GM19463 (cell line): Measurements from ENCODE around the gene HADHA.
"Not testable (repeated sequence)": the region's sequence is repeated elsewhere in the genome, so short reads cannot be mapped to it uniquely, and the experiment has no call there.

Source experiments
- ATAC-seq: cut with Tn5 transposase; IDR thresholded peaks from one replicate; pipeline ENCODE4 v1.9.1; 2021; ENCODE audit warnings: mild to moderate bottlenecking, moderate library complexity; ENCODE audit not compliant: unreplicated experiment

The HADHA gene

GRCh38 chr2:26244309-26245230 lies at the start of gene HADHA, which contains the start of gene HADHB:
HADHA (minus strand) TSS chr2:26244632; CDS start chr2:26244596, 36 bp downstream.
HADHB (plus strand) TSS chr2:26244939; CDS start chr2:26254255, 9,316 bp downstream.
- peak; percentile 71 for ATAC-seq

- no peak for ATAC-seq
Measured at GRCh38 chr2:26292646-26293045, 48.2 kb upstream of the HADHA start.

- ATAC-seq: no peak
Measured at GRCh38 chr2:26290001-26290400, 45.6 kb upstream of the HADHA start.

- no peak for ATAC-seq
Measured at GRCh38 chr2:26285931-26286330, 41.5 kb upstream of the HADHA start.

GRCh38 chr2:26284132-26284531 lies 39.7 kb upstream of the HADHA start:
- no peak for ATAC-seq

- ATAC-seq: no peak
Measured at GRCh38 chr2:26283606-26284005, 39.2 kb upstream of the HADHA start.

- no peak for ATAC-seq
Measured at GRCh38 chr2:26281226-26281625, 36.8 kb upstream of the HADHA start.

- no peak for ATAC-seq
Measured at GRCh38 chr2:26279886-26280285, 35.5 kb upstream of the HADHA start.

- ATAC-seq: no peak
Measured at GRCh38 chr2:26276484-26277227, 32.2 kb upstream of the HADHA start.

- no peak for ATAC-seq
Measured at GRCh38 chr2:26274058-26274613, 29.7 kb upstream of the HADHA start.

GRCh38 chr2:26273501-26273900 lies 29.1 kb upstream of the HADHA start:
- no peak for ATAC-seq

GRCh38 chr2:26270373-26270772 lies 25.9 kb upstream of the HADHA start:
- ATAC-seq: no peak

- ATAC-seq: no peak
Measured at GRCh38 chr2:26269571-26270158, 25.2 kb upstream of the HADHA start.

- not testable (repeated sequence) for ATAC-seq
Measured at GRCh38 chr2:26268670-26269385, 24.4 kb upstream of the HADHA start.

GRCh38 chr2:26268213-26268612 lies 23.8 kb upstream of the HADHA start:
- no peak for ATAC-seq

GRCh38 chr2:26258836-26259235 lies 14.4 kb upstream of the HADHA start:
- ATAC-seq: not testable (repeated sequence)

- no peak for ATAC-seq
Measured at GRCh38 chr2:26255759-26256384, 11.4 kb upstream of the HADHA start.

GRCh38 chr2:26251893-26252292 lies 7.5 kb upstream of the HADHA start:
- no peak for ATAC-seq

GRCh38 chr2:26249625-26250024 lies 5.2 kb upstream of the HADHA start:
- ATAC-seq: no peak

GRCh38 chr2:26246818-26247217 lies 2.4 kb upstream of the HADHA start:
- no peak for ATAC-seq
